WTC11 (cell line): ENCODE data around the gene FNDC1. TPM values are rescaled to one million over a fixed set of nuclear protein-coding genes. Genes with fewer than 3 reads are reported as not detected.

Source experiments
- total RNA-seq: library from RNA; stranded (reverse); gene quantifications from 3 replicates; pipeline ENCODE4 v1.2.3, GENCODE V29; 2021
- TF ChIP-seq, protein P1 (sequence below): sonication (generic); formaldehyde crosslinking; IDR thresholded peaks from 2 replicates; pipeline ENCODE4 v1.8.1; 2023; ENCODE audit warnings: mild to moderate bottlenecking, missing genetic modification reagents

The FNDC1 gene
- total RNA-seq, 1 experiment from 2014 or later = 0.44 TPM

- TF ChIP-seq, protein P1, sequence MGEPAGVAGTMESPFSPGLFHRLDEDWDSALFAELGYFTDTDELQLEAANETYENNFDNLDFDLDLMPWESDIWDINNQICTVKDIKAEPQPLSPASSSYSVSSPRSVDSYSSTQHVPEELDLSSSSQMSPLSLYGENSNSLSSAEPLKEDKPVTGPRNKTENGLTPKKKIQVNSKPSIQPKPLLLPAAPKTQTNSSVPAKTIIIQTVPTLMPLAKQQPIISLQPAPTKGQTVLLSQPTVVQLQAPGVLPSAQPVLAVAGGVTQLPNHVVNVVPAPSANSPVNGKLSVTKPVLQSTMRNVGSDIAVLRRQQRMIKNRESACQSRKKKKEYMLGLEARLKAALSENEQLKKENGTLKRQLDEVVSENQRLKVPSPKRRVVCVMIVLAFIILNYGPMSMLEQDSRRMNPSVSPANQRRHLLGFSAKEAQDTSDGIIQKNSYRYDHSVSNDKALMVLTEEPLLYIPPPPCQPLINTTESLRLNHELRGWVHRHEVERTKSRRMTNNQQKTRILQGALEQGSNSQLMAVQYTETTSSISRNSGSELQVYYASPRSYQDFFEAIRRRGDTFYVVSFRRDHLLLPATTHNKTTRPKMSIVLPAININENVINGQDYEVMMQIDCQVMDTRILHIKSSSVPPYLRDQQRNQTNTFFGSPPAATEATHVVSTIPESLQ (CRISPR knock-in tag) = no peak
- TF ChIP-seq, all 79 proteins: peak for 0
Measured at GRCh38 chr6:159321267-159321666, 152.1 kb downstream of the FNDC1 start (continued).

Other genes with a start within 250 kb of the FNDC1 start
- 2.4 to 3.2 TPM (median 2.7 TPM) in 3 replicates for gene RSPH3, start 169.2 kb upstream of the FNDC1 start, total RNA-seq
- gene TAGAP, start 124.4 kb upstream of the FNDC1 start, total RNA-seq = 0.22 to 0.27 TPM (median 0.27 TPM) in 3 replicates